CD4-positive, alpha-beta T cell treated with Interleukin-6 at 100 ng/mL for 8 hours (primary cell): ENCODE data around the gene KCNJ6.

ENCODE experiments used
- DNase-seq: peaks from one replicate; pipeline ENCODE4 v3.0.0-alpha.2; 2020; ENCODE audit warnings: mixed read lengths, low spot score

The KCNJ6 gene

GRCh38 chr21:37815893-37816292 is 100.4 kb downstream of the KCNJ6 start:
- no peak for DNase-seq

- DNase-seq, result no peak
Observed at GRCh38 chr21:37811711-37812110, 104.5 kb downstream of the KCNJ6 start.

GRCh38 chr21:37808261-37808660 is 108.0 kb downstream of the KCNJ6 start:
- DNase-seq, result no peak

- DNase-seq, result no peak
Observed at GRCh38 chr21:37805266-37805665, 111.0 kb downstream of the KCNJ6 start.

- DNase-seq, result no peak
Observed at GRCh38 chr21:37804001-37804400, 112.3 kb downstream of the KCNJ6 start.

- no peak for DNase-seq
Observed at GRCh38 chr21:37803101-37803651, 113.1 kb downstream of the KCNJ6 start.

- DNase-seq, result no peak
Observed at GRCh38 chr21:37800456-37801061, 115.7 kb downstream of the KCNJ6 start.

- no peak for DNase-seq
Observed at GRCh38 chr21:37800057-37800455, 116.2 kb downstream of the KCNJ6 start.

- DNase-seq, result no peak
Observed at GRCh38 chr21:37799211-37800056, 116.8 kb downstream of the KCNJ6 start.

GRCh38 chr21:37797403-37797802 is 118.9 kb downstream of the KCNJ6 start:
- no peak for DNase-seq

- no peak for DNase-seq
Observed at GRCh38 chr21:37796011-37796410, 120.2 kb downstream of the KCNJ6 start.

- DNase-seq, result no peak
Observed at GRCh38 chr21:37793660-37794059, 122.6 kb downstream of the KCNJ6 start.

- DNase-seq, result no peak
Observed at GRCh38 chr21:37792046-37792445, 124.2 kb downstream of the KCNJ6 start.

GRCh38 chr21:37790905-37791304 is 125.4 kb downstream of the KCNJ6 start:
- no peak for DNase-seq

GRCh38 chr21:37788503-37788902 is 127.8 kb downstream of the KCNJ6 start:
- DNase-seq, result no peak

GRCh38 chr21:37787456-37787855 is 128.8 kb downstream of the KCNJ6 start:
- DNase-seq, result no peak

- no peak for DNase-seq
Observed at GRCh38 chr21:37784591-37785318, 131.5 kb downstream of the KCNJ6 start.

- no peak for DNase-seq
Observed at GRCh38 chr21:37783016-37783415, 133.2 kb downstream of the KCNJ6 start.

- no peak for DNase-seq
Observed at GRCh38 chr21:37780991-37781983, 135.0 kb downstream of the KCNJ6 start.

- DNase-seq, result no peak
Observed at GRCh38 chr21:37771181-37771580, 145.1 kb downstream of the KCNJ6 start.

- no peak for DNase-seq
Observed at GRCh38 chr21:37770461-37770860, 145.8 kb downstream of the KCNJ6 start.
